Myocyte (in vitro differentiated cells): ENCODE results near the gene SYTL1. TPM values are rescaled to one million over a fixed set of nuclear protein-coding genes. Genes with fewer than 3 reads are reported as not detected.
"Not testable (repeated sequence)": the region's sequence is repeated elsewhere in the genome, so short reads cannot be mapped to it uniquely, and the experiment has no call there.

ENCODE experiments used
- DNase-seq: peaks from one replicate; pipeline ENCODE4 v3.0.0-alpha.2; 2012; ENCODE audit warnings: low read depth
- total RNA-seq: library from RNA; depleted of rRNA; stranded (reverse); fragments of >200 nt; gene quantifications from 2 replicates; pipeline ENCODE4 v1.2.3, GENCODE V29; 2014

Gene SYTL1
- total RNA-seq, 1 donor from 2014 or later, result not detected

DNA sequence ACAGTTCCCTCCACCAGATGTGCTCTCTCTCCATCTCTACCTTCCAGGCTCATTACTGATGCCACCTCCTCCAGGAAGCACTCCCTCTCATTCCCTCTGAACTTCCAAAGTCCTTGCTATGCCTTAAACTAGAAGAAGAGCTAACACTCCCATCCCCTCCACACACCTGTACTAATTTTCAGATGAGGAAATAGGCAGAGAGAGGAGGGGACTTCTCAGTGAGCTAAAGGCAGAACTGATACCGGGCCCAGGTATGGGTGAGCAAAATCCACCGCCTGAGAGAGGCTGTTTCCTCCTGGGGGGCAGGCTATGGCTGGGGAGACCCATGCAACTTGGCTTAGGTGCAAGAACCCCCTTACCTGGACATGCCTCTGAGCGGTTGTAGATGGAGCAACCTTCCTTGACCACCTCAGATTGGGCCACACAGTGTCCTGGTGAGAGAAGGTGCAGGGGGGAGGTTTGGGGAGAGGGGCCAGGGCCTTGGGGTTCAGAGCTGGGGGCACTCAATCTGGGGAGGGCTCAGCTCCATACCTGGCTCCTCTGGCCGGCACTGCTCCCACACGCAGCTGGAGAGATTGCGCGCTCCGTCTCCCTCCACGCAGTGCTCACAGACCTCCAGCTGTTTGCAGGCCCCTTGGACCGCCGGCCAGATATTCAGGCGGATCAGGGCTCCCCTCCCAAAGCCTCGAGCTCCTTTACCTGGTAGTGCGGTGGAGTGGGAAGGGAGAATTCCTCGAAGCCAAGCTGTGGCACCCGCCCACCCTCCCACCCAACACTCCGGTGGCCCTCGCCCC lies 40.3 kb downstream of the SYTL1 start:
- no peak for DNase-seq

DNA sequence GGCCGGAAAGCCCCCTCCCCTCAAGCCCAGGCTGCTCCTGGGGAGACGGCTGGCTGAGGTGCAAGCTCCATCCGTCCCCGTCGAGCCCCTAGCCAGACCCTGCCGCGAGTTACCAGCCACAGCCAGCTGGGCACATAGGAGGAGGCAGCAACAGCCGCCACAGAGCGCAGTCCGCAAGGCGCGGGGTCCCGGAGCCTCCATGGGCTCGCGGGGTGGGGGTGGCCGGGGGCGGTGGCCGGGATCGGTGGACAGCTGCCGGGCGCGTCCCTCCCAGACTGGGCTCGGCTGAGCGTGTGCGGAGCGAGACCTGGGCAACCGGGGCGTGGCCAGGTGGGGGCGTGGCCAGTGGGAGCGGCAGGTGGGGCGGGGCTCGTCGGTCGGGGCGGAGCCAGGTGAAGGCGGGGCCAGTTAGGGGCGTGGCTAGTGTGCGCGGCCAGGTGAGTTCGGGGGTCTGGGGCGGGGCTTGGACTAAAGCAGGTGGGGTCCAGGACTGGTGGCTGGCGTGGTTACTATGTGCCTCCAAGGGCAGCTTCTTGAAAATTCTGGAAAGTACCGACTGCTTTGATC lies 41.3 kb downstream of the SYTL1 start, which contains the start of gene CD164L2:
CD164L2 (minus strand) TSS at position 295 of the 567 bp plus-strand sequence; CDS start at position 201, 94 bp downstream.
- no peak for DNase-seq

DNA sequence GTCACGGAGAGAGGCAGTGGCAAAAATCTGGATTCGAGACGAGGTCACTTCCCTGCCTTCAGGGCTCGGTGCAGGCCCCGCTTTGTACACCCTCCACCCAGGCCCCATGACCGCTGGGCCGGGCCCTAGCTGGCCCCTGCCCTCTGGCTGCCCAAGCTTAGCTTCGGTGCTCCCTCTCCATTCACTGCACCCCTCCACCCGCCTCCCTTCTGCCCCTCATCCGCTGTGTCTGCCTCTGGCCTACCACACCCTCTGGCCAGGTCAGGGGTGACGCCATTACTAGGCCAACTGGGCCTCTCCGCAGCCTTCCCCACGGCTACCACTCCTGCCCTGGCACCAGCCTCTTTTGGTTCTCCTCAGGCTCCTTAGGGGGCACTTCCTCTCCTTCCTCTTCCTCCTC lies 41.8 kb downstream of the SYTL1 start:
- no peak for DNase-seq

DNA sequence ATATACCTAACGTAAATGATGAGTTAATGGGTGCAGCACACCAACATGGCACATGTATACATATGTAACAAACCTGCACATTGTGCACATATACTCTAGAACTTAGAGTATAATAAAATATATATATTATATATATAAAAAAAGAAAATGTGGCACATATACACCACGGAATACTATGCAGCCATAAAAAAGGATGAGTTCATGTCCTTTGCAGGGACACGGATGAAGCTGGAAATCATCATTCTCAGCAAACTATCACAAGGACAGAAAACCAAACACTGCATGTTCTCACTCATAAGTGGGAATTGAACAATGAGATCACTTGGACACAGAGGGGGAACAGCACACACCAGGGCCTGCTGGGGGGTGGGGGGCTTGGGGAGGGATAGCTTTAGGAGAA lies 43.0 kb downstream of the SYTL1 start:
- not testable (repeated sequence) for DNase-seq

DNA sequence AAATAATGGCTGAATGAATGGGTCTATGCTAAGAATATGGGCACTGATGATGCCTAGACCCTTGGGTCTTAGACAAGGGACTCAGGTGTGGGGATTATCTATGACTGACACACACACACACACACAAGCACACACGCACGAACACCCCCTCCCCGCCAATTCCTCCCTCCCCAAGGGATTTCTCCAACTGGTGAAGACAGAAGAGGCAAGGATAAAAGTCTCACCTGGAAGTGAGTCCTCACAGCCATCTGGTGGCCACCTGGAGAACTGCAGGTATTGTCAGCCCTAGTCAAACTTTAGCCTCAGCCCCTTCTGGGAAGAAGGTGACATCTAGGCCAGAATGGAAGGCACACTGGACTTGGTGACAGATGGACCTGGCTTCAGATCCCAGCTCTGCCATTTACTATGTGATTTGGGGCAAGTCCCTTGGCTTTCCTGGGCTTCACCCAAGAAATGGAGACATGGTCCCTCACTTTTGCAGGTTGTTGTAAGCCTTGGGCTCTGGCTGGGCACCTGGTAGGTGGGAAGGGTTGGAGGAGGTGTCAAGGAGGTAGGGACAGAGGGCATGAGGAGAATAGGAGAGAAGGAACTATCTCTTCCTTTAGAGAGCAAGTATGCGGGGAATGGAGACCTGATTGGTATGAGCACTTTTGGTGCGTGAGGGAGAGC lies 46.6 kb downstream of the SYTL1 start:
- peak; percentile 53 for DNase-seq

DNA sequence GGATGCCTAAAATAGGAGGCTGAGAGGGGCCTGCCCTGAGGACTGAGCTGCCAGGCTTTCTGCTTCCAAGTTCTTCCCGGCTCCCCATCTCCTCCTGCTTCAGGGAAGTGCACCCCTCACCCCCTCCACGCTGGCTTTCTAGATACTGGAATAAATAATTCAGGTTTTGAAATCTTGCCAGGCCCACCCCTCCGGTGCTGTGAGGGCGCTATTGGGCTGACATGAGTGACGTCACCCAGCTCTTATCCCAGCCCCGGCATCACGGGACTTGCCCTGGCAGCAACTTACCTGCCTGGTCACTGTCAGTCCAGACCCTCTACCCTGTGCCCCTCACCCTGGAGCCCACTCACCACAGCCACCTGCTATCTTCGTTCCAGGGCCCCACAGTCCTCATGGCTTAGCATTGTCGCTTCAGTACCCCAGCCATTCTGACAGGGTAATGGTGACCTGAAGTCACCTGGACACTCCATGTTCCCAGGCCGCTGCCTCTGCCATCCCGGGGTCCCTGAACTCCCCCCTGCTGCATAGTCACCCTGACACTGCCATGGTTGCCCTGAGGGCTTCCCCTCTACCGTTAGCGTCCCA lies 49.8 kb downstream of the SYTL1 start:
- peak; percentile 48 for DNase-seq

DNA sequence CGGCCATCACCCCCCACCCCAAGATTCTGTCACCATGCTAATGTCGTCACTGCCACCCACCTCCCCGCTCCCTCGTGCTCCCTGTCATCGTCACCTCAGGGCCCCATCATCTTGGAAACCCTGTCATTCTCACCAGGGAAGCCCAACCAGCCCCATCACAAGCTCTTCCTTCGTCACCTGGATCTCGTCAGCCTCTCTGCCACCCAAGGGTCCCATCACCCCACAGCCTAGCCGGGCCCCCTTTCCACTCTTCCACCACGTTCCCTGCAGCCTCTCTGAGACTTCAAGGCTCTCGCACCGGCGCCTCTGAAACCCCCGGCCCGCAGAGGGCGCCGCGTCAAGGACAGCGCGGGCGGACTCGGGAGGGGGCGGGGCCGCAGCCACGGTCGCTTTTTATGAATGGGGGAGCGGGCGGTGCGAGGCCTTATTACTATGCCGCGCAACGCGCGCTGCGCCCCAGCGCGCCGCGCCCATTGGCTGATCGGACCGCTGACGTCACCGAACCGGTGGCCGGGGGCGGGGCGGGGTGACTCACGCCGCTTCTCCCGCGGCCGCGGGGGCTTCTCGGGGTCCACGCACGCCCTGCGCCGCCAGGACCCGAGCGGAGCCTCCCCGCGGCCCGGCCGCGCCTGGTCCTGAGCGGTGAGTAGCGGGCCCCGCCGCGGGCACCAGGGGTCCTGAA lies 50.4 kb downstream of the SYTL1 start, which contains the start of gene GPR3:
GPR3 (plus strand) TSS at position 527 of the 682 bp plus-strand sequence. CDS start 1,177 bp downstream, outside the sequence.
- peak; percentile 91 for DNase-seq

DNA sequence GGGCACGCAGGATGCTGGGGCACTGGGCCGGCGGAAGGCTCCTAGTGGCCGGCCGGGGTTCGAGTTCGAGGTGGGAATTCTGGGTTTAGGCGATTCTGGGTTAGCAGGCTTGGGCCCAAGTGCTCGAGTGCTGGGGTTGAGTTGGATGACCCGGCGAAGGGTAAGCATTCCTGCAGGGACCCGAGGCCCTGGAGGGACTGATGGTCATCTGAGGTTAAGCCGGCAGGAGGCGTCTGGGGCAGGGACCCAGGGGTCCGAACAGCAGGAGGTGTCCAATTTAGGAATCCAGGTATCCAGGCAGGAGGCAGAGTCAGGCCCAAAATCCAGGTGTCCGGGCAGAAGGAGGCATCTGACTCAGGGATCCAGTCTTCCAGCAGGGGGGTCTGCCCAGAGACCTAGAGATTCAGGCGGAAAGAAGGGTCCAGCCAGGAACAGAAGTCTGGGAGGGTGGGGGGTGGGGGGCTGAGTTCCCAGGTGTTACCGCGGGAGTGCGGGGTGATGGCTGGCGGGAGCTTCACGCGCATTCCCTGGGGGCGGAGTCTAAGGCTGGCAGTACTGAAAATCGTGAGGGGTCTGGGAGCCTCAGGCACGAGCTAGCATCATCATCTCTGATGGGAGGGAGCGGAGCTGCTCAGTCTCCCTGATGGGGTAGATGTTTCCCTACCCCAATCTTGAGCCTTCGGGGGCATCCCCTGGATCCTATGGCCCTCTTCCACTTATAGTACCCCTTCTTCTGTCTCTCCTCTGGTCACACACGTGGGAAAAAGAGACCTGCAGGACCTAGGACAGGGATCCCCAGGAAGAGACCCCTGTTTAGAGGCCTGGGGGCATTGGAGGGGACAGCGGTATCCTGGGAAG lies 51.2 kb downstream of the SYTL1 start:
- peak; percentile 34 for DNase-seq

DNA sequence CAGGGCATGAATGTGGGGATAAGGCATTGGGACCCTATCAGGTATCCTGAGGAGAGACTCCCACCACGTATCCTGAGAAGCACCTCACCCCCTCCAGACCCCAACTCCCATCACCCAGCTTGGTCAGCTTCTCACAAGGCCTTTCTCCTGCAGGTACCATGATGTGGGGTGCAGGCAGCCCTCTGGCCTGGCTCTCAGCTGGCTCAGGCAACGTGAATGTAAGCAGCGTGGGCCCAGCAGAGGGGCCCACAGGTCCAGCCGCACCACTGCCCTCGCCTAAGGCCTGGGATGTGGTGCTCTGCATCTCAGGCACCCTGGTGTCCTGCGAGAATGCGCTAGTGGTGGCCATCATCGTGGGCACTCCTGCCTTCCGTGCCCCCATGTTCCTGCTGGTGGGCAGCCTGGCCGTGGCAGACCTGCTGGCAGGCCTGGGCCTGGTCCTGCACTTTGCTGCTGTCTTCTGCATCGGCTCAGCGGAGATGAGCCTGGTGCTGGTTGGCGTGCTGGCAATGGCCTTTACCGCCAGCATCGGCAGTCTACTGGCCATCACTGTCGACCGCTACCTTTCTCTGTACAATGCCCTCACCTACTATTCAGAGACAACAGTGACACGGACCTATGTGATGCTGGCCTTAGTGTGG lies 51.9 kb downstream of the SYTL1 start:
- no peak for DNase-seq

DNA sequence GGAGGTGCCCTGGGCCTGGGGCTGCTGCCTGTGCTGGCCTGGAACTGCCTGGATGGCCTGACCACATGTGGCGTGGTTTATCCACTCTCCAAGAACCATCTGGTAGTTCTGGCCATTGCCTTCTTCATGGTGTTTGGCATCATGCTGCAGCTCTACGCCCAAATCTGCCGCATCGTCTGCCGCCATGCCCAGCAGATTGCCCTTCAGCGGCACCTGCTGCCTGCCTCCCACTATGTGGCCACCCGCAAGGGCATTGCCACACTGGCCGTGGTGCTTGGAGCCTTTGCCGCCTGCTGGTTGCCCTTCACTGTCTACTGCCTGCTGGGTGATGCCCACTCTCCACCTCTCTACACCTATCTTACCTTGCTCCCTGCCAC lies 52.4 kb downstream of the SYTL1 start:
- no peak for DNase-seq

DNA sequence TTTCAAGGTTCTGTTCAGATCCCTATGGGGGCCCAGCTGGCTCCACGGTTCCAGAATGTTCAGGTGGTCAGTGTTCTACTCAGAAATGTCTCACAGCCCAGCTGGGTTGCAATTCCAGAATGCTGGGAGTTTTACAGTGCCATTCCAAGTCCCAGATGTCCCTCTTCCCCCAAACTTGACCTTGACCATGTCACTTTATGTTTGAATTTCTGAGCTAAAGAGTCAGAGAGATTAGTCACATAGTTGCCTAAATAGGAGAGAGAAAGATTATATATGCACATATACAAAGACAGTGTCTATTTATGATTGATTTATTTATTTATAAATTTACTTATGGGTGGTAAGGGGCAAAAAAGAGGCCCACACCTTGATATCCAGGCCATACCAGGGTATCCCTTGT lies 53.1 kb downstream of the SYTL1 start:
- no peak for DNase-seq

DNA sequence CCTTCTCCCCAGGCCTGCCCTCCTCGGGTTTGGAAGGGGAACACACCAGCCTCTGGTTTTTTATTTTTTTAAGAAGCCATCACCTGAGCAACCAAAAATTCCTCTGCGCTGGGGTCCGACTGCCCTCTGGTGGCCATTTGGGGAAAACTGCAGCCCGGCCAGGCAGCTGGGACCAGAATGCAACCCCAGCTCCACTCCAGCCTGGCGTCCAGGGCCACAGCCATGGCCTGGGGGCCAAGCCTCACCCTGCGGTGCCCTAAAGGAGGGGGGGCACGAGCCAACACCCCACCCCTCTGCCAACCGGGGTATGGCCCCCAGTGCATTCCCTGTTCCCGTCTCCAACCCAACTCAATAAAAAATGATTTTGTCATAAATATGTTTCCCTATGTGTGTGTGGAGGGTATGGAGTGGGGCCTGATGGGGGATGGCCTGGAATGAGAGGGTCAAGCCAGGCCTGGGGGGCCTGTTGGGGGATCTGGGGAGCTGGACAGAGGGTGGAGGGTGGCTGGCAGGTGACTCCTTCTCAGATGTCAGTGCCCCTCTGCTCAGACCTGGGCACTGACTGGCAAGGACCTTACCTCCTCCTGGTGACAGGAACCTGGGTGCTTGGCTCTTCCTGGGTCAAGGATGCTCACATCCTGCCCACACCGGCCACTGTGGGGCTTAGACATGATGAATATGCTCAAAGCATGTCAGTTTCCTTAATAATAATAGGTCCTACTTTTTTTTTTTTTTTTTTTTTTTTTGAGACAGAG lies 53.8 kb downstream of the SYTL1 start:
- DNase-seq, result peak; percentile 77

DNA sequence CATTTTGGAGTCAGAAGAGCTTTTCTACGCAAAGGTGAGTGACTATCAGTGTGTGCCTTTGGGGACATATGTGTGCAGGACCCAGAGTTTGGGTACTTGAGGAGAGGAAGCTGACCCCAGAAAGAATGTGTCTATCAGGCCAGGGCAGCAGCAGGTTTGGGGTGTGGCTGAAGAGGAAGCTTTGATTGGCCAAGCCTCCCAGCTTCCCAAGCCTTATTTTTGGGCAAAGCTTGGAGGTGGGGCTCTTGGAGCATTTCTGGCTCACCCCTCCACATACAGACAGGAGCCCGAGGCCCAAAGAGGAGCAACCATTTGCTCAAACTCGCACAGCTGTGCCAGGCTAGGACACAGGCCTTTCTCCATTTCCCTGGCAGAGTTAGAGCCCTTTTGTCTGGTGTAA lies 55.3 kb downstream of the SYTL1 start:
- peak; percentile 63 for DNase-seq

DNA sequence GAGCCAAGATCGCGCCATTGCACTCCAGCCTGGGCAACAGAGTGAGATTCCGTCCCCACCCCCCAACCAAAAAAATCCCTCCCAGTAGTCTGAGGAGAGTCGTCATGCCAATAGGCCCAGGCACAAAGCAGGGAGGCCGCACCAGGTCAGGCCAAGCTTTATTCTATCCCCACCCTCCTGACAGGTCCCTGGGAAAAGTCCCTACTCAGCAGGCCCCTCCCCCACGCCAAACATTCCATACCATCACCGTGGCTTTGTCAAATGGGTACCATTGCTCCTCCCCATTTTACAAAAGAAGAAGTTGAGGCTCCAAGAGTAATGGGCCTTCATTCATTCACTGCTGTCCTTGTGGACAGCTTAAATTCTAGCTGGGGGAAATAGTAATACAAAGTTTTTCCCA lies 55.9 kb downstream of the SYTL1 start:
- DNase-seq, result no peak

DNA sequence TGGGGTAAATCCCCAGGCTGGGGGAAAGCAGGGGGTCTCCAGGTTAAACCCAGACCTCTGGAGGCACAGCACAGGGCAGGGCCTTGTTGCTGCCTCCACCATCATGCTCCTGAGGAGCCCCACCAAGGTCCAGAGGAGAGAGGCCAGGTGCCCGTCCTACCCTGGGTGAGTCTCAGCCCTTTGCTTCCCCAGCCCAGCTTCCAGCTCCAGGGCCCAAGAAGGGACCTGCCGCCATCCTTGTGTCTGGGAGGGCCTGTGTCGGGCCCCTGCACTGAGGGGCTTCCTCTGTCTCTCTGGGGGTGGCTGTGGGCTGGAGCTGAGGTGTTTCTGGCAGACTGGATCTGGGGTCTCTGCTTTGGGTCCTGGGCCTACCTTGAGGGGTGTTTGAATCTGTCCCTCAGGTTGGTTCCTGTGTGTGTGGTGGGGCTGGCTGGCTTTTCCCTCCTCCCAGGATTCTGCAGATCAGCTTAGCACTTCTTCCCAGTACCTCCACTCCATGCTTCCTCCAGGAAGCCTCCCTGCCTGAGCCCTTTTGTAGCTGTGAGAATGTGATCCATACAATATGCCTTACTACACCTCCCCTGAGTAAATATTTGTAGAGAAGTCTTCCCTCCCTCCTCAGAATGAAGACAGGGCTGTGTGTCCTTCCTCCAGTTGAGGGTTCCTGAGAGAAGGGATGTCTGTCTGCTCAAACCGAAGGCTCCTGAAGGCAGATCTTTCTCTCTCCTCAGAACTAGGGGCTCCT lies 56.8 kb downstream of the SYTL1 start:
- no peak for DNase-seq

DNA sequence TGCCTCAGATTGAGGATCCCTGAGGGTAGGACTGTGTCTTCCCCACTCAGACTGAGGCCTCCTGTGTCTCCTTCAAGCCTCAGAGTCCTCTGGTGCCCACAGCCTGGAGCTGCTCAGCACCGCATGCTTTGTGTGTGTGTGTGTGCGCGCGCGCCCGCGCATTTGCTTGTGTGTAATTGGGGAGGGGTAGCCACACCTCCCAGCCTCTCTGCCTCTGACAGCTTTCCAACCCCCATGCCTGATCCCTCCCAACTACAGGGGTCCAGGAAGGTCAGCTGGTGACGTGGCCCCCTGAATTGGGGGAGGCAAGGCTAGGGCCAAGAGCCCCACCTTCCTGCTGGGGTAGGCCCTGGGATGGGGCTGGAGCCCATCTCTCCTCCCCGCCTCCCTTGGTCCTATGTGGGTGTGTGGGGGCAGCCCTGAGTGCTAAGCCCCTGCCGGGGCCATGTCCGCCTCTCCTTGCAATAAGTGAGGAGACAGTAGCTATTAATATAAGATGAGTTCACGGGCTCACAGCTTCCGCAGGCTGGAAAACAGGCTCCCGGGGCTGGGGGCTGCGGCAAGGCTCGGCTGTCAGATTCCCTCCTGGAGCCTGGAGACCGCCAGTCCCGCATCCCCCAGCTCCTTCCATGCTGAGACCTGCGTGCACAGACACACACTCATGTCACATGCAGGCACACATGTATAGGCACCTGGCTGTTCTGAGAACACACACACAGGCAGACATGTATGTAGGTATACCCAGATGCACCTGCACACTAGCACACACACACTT lies 57.6 kb downstream of the SYTL1 start:
- no peak for DNase-seq
